ENCODE results near the gene NEURL4.

NEURL4 gene

GRCh38 chr17:7284911-7285310 is 44.2 kb downstream of the NEURL4 start:
- no peaks in the 10 kb centered on the region for H3K36me3 Mint-ChIP-seq
- peaks cover 38% of the 10 kb centered on the region for H3K4me1 Mint-ChIP-seq
- H3K27ac Mint-ChIP-seq, result no peak overlapping the region
- no peak overlapping the region for H3K4me3 Mint-ChIP-seq
- H3K27me3 Mint-ChIP-seq, result peaks cover 68% of the 10 kb centered on the region
- no peaks in the 10 kb centered on the region for H3K9me3 Mint-ChIP-seq
- no peak for ATAC-seq

- peaks cover 63% of the 10 kb centered on the region for H3K27me3 Mint-ChIP-seq
- peaks cover 39% of the 10 kb centered on the region for H3K4me1 Mint-ChIP-seq
- no peak for ATAC-seq
These were observed 45.5 kb downstream of the NEURL4 start for GRCh38 chr17:7283471-7284216.

GRCh38 chr17:7282752-7283321 is 46.3 kb downstream of the NEURL4 start:
- peaks cover 39% of the 10 kb centered on the region for H3K4me1 Mint-ChIP-seq
- H3K27me3 Mint-ChIP-seq, result peaks cover 55% of the 10 kb centered on the region
- H3K9me3 Mint-ChIP-seq, result no peaks in the 10 kb centered on the region
- H3K27ac Mint-ChIP-seq, result no peak overlapping the region
- no peak for ATAC-seq
- no peak overlapping the region for H3K4me3 Mint-ChIP-seq
- no peaks in the 10 kb centered on the region for H3K36me3 Mint-ChIP-seq

More at GRCh38 chr17:7283471-7284216, 45.5 kb downstream of the NEURL4 start:
- Mint-ChIP-seq H3K9me3 (no peaks in the 10 kb centered on the region), H3K27ac (no peak overlapping the region), H3K36me3 (no peaks in the 10 kb centered on the region), H3K4me3 (no peak overlapping the region)

GRCh38 chr17:7281953-7282751 is 47.0 kb downstream of the NEURL4 start:
- Mint-ChIP-seq H3K27ac (peak overlapping the region; percentile 0), H3K27me3 (peaks cover 48% of the 10 kb centered on the region), H3K9me3 (no peaks in the 10 kb centered on the region), H3K36me3 (no peaks in the 10 kb centered on the region), H3K4me3 (peak overlapping the region; percentile 86), H3K4me1 (peaks cover 39% of the 10 kb centered on the region)
- no peak for ATAC-seq

- H3K4me3 Mint-ChIP-seq, result peak within 1 kb of the TSS; percentile 86
- H3K36me3 Mint-ChIP-seq, result no peaks in the 10 kb centered on the region
- peak; percentile 86 for ATAC-seq
- peak within 1 kb of the TSS; percentile 0 for H3K27ac Mint-ChIP-seq
- peaks cover 39% of the 10 kb centered on the region for H3K4me1 Mint-ChIP-seq
- H3K9me3 Mint-ChIP-seq, result no peaks in the 10 kb centered on the region
- H3K27me3 Mint-ChIP-seq, result peaks cover 40% of the 10 kb centered on the region
These were observed 47.8 kb downstream of the NEURL4 start, which contains the start of gene SLC2A4 for GRCh38 chr17:7281074-7281952. Gene SLC2A4, plus strand, starts transcription at chr17:7281718. Its CDS starts 217 bp downstream, at chr17:7281935.

- Mint-ChIP-seq H3K4me1 (peaks cover 39% of the 10 kb centered on the region), H3K27ac (peak overlapping the region; percentile 0), H3K27me3 (peaks cover 35% of the 10 kb centered on the region), H3K4me3 (peak overlapping the region; percentile 86), H3K36me3 (no peaks in the 10 kb centered on the region), H3K9me3 (no peaks in the 10 kb centered on the region)
- ATAC-seq, result peak; percentile 81
These were observed 48.5 kb downstream of the NEURL4 start for GRCh38 chr17:7280519-7281073.

GRCh38 chr17:7279448-7279847 is 49.7 kb downstream of the NEURL4 start:
- Mint-ChIP-seq H3K36me3 (no peaks in the 10 kb centered on the region), H3K9me3 (no peaks in the 10 kb centered on the region), H3K4me1 (peaks cover 39% of the 10 kb centered on the region), H3K27me3 (peaks cover 25% of the 10 kb centered on the region), H3K4me3 (no peak overlapping the region), H3K27ac (no peak overlapping the region)
- ATAC-seq, result no peak

- Mint-ChIP-seq H3K27me3 (peaks cover 47% of the 10 kb centered on the region), H3K4me1 (peaks cover 24% of the 10 kb centered on the region), H3K9me3 (no peaks in the 10 kb centered on the region), H3K36me3 (no peaks in the 10 kb centered on the region), H3K4me3 (no peak overlapping the region), H3K27ac (no peak overlapping the region)
- no peak for ATAC-seq
These were observed 62.4 kb downstream of the NEURL4 start for GRCh38 chr17:7266784-7267183.

All from stimulated activated memory B cell treated with anti-CD40 and anti-IgM and Interleukin-4, amounts not matched to agents 10 μg/mL and 1 μg/mL and 100 μg/mL, for 72 hours (primary cell).